ENCODE measurements around the gene RAD21L1.

The RAD21L1 gene

DNA sequence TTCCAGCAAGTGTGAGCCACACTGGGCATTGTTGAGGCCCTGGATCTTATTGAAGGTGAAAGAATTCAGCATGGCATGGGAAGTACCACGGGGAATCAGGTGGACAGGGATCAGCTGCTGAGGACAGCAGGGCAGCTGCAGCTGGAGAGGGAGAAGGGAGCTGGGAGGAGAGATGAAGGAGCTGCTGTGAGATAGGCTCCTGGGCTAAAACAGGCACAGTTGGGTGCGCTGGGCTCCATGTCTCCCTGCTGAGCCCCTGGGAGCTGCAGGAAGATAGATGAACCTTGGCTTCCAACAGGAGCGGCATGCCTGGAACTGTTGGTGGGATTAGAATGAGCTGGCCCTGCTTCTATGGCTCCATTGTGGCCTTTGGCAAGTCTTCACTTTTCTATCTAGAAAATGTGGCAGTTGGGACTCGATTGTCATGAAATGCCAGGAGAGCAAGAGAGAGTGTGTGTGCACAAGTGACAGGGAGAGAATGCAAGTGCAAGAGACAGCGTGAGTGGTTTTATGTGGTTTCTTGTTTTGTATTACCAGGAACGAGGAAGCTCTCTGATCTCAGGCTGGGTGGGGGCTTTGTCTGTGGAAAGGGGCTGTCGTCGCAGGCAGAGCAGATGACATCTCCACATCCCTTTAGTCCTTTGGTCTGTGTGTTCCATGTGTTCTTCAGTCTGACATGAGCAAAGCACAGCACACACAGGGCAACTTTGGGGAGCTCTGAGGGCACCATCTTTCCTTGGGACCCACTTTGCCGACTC, 60.6 kb downstream of the RAD21L1 start:
- Histone ChIP-seq H4K20me1 (ENCODE audit: insufficient read depth) (no peaks in the 10 kb centered on the region), H3K4me3 (IDR thresholded peaks at IDR 0.05; ENCODE audit: insufficient read depth, low read depth, low read length) (no peak overlapping the region), H3K27me3 (ENCODE audit: insufficient read depth, low read depth) (no peaks in the 10 kb centered on the region), H3K27ac (no peak overlapping the region), H3K36me3 (ENCODE audit: insufficient read depth) (no peaks in the 10 kb centered on the region), H2AFZ (ENCODE audit: low read depth) (no peak overlapping the region), H3K79me2 (ENCODE audit: insufficient read depth, low read depth) (no peaks in the 10 kb centered on the region), H3K9ac (no peak overlapping the region), H3K4me2 (no peak overlapping the region), H3K4me1 (ENCODE audit: low read depth, poor library complexity, severe bottlenecking) (peaks cover 11% of the 10 kb centered on the region)
- TF ChIP-seq, protein P1, sequence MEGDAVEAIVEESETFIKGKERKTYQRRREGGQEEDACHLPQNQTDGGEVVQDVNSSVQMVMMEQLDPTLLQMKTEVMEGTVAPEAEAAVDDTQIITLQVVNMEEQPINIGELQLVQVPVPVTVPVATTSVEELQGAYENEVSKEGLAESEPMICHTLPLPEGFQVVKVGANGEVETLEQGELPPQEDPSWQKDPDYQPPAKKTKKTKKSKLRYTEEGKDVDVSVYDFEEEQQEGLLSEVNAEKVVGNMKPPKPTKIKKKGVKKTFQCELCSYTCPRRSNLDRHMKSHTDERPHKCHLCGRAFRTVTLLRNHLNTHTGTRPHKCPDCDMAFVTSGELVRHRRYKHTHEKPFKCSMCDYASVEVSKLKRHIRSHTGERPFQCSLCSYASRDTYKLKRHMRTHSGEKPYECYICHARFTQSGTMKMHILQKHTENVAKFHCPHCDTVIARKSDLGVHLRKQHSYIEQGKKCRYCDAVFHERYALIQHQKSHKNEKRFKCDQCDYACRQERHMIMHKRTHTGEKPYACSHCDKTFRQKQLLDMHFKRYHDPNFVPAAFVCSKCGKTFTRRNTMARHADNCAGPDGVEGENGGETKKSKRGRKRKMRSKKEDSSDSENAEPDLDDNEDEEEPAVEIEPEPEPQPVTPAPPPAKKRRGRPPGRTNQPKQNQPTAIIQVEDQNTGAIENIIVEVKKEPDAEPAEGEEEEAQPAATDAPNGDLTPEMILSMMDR (conservative IDR thresholded peaks at IDR 0.05; ENCODE audit: low read depth, low read length) = no peak

DNA sequence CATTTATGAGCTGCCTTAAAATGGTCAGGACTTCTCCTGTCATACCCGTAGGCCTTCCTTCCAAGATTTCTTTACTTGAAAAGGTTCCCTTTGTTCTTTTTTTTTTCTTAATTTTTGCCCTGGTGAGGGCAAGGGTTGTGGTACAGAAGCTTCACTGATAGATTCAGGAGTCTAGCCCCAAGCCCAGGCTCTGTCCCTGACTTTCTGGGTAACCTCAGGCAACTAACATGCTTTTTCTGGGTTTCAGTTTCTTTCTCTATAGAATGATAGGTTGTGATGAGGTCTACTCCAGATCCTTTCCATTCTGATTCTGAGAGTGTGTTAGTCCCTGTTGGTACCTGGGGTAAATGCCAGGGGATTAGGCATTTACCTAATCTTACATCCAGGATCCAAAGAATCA, 61.5 kb downstream of the RAD21L1 start:
- H3K4me2 ChIP-seq = peak overlapping the region; percentile 50
- TF ChIP-seq, protein P1 (conservative IDR thresholded peaks at IDR 0.05; ENCODE audit: low read depth, low read length) = no peak
- H3K4me1 ChIP-seq (ENCODE audit: low read depth, poor library complexity, severe bottlenecking) = peaks cover 11% of the 10 kb centered on the region
- H3K27ac ChIP-seq = no peak overlapping the region
- no peaks in the 10 kb centered on the region for H3K36me3 ChIP-seq (ENCODE audit: insufficient read depth)
- H3K9ac ChIP-seq = no peak overlapping the region
- H2AFZ ChIP-seq (ENCODE audit: low read depth) = peak overlapping the region; percentile 5; the same call in 1 of the 2 replicates
- H4K20me1 ChIP-seq (ENCODE audit: insufficient read depth) = no peaks in the 10 kb centered on the region
- H3K27me3 ChIP-seq (ENCODE audit: insufficient read depth, low read depth) = no peaks in the 10 kb centered on the region
- no peaks in the 10 kb centered on the region for H3K79me2 ChIP-seq (ENCODE audit: insufficient read depth, low read depth)
- H3K4me3 ChIP-seq (IDR thresholded peaks at IDR 0.05; ENCODE audit: insufficient read depth, low read depth, low read length) = no peak overlapping the region

DNA sequence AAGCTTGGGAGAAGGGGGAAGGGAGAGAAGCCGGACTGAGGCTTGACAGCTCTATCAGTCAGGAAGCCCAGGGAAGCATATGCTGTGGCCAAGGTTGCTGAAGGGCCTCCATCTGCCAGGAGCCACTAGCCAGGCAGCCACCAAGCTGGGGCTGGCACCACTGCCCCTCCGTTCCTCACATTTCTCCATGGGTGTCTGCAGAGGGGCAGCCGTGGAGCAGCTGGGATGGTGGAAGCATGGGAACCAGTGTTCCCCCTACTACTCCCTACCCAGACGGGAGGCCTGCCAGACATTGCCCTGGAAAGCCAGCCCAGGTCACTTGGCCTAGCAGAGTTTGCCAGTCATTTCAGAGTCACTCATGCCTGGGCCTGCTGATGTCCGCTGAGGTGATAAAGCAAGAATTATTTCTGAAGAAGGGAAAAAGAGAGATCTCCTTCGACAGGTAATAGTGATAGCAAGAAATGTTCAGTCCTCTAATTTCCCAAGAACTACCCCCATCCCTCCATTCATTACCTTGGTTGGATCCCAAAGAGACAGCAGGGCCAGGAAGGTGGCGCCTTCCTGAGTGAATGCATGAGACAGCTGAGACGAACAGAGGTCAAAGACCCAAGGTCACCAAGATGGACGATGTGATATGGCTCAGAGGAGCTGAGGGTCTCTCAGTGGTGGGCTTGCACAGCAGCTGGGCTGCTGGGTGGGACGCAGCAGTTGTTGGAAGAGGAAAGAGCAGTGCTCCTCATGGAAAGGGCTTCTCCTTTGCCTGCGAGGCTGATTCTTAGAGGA, 62.1 kb downstream of the RAD21L1 start:
- Histone ChIP-seq H3K79me2 (ENCODE audit: insufficient read depth, low read depth) (no peaks in the 10 kb centered on the region), H3K27me3 (ENCODE audit: insufficient read depth, low read depth) (no peaks in the 10 kb centered on the region), H3K36me3 (ENCODE audit: insufficient read depth) (no peaks in the 10 kb centered on the region), H3K9ac (no peak overlapping the region), H3K27ac (no peak overlapping the region), H3K4me2 (peak overlapping the region; percentile 50; the same call in 1 of the 2 replicates), H3K4me3 (IDR thresholded peaks at IDR 0.05; ENCODE audit: insufficient read depth, low read depth, low read length) (no peak overlapping the region), H4K20me1 (ENCODE audit: insufficient read depth) (no peaks in the 10 kb centered on the region), H3K4me1 (ENCODE audit: low read depth, poor library complexity, severe bottlenecking) (peaks cover 11% of the 10 kb centered on the region), H2AFZ (ENCODE audit: low read depth) (no peak overlapping the region)
- TF ChIP-seq, protein P1 (conservative IDR thresholded peaks at IDR 0.05; ENCODE audit: low read depth, low read length) = no peak

DNA sequence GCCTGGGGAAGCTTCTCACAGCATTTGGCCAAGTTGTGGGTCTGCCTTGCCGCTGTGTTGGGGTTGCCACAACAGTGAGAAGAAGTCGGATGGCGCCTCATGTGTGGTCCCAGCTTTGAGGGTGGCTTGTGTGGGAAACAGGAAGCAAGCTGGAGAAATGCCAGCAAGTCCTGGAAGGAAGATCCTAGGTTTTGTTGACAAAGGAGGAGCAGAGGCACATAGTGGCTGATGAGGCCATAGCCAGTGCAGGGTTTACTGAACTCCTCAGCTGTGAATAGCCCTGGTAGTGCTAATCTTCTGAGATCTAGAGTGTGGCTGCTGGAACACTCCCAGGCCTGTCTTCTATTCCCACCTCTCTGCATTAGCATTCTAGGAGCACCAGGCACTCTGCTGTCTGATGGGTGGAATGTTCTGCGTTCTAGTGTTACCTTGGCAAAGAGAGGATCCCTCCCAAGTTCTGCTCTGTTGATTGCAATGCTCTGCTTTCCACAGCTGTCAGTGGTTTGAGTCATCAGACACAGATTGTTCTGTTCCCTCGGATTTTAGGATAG, 65.4 kb downstream of the RAD21L1 start:
- Histone ChIP-seq H3K4me2 (no peak overlapping the region), H4K20me1 (ENCODE audit: insufficient read depth) (no peaks in the 10 kb centered on the region), H3K9ac (no peak overlapping the region), H3K27ac (no peak overlapping the region), H3K27me3 (ENCODE audit: insufficient read depth, low read depth) (no peaks in the 10 kb centered on the region), H3K4me1 (ENCODE audit: low read depth, poor library complexity, severe bottlenecking) (peaks cover 11% of the 10 kb centered on the region), H3K79me2 (ENCODE audit: insufficient read depth, low read depth) (no peaks in the 10 kb centered on the region), H3K36me3 (ENCODE audit: insufficient read depth) (no peaks in the 10 kb centered on the region), H3K4me3 (IDR thresholded peaks at IDR 0.05; ENCODE audit: insufficient read depth, low read depth, low read length) (no peak overlapping the region), H2AFZ (ENCODE audit: low read depth) (no peak overlapping the region)
- TF ChIP-seq, protein P1 (conservative IDR thresholded peaks at IDR 0.05; ENCODE audit: low read depth, low read length) = no peak
